NCI-H2107 treated with DMSO at 0.1 percent for 48 hours (cell line): Measurements from ENCODE around the gene FXR1.
"Not testable (repeated sequence)": the region's sequence is repeated elsewhere in the genome, so short reads cannot be mapped to it uniquely, and the experiment has no call there.

Source experiments
- DNase-seq: peaks from one replicate; lab custom pipeline; 2025; ENCODE audit not compliant: unreplicated experiment; lab: John Stamatoyannopoulos, UW

FXR1 gene

GRCh38 chr3:181003469-181003868, 91.0 kb downstream of the FXR1 start:
- DNase-seq: not testable (repeated sequence)

- DNase-seq: no peak
These were observed 94.1 kb downstream of the FXR1 start for GRCh38 chr3:181006541-181006940.

- no peak for DNase-seq
These were observed 94.8 kb downstream of the FXR1 start for GRCh38 chr3:181007262-181007661.

GRCh38 chr3:181008796-181009195, 96.3 kb downstream of the FXR1 start:
- no peak for DNase-seq

GRCh38 chr3:181009225-181009624, 96.8 kb downstream of the FXR1 start:
- no peak for DNase-seq

GRCh38 chr3:181017690-181018089, 105.2 kb downstream of the FXR1 start:
- DNase-seq: no peak

- DNase-seq: no peak
These were observed 112.7 kb downstream of the FXR1 start for GRCh38 chr3:181025204-181025603.

- no peak for DNase-seq
These were observed 118.5 kb downstream of the FXR1 start for GRCh38 chr3:181030948-181031347.
